ENCODE measurements around the gene CHDH.

The CHDH gene

GRCh38 chr3:53792866-53793265, 53.4 kb downstream of the CHDH start:
- Histone ChIP-seq H3K4me1 (ENCODE audit: control insufficient read depth, insufficient read depth, low read length) (no peaks in the 10 kb centered on the region), H3K4me3 (ENCODE audit: low read depth, low read length) (no peak overlapping the region), H3K27ac (ENCODE audit: extremely low read depth, low read depth, low read length) (no peak overlapping the region), H3K36me3 (ENCODE audit: control insufficient read depth in 2 of 2, insufficient read depth in 1 of 2, low read length in 2 of 2) (no peaks in the 10 kb centered on the region), H3K9me3 (ENCODE audit: control insufficient read depth, insufficient read depth, low read depth, low read length) (no peaks in the 10 kb centered on the region)
- TF ChIP-seq, protein P1, sequence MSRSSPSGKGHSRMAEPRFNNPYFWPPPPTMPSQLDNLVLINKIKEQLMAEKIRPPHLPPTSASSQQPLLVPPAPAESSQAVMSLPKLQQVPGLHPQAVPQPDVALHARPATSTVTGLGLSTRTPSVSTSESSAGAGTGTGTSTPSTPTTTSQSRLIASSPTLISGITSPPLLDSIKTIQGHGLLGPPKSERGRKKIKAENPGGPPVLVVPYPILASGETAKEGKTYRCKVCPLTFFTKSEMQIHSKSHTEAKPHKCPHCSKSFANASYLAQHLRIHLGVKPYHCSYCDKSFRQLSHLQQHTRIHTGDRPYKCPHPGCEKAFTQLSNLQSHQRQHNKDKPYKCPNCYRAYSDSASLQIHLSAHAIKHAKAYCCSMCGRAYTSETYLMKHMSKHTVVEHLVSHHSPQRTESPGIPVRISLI (tag by site-specific recombination; IDR thresholded peaks at IDR 0.05) = no peak
- no peak for TF ChIP-seq ZBTB6 (tag by site-specific recombination; IDR thresholded peaks at IDR 0.05)
- no peak for TF ChIP-seq ZNF548 (tag by site-specific recombination; IDR thresholded peaks at IDR 0.05)
- no peak for TF ChIP-seq ZNF518A (tag by site-specific recombination; conservative IDR thresholded peaks at IDR 0.05; ENCODE audit: low read depth)
- no peak for TF ChIP-seq ZNF610 (tag by site-specific recombination; IDR thresholded peaks at IDR 0.05; ENCODE audit: borderline replicate concordance)
- TF ChIP-seq ZNF521 (tag by site-specific recombination; IDR thresholded peaks at IDR 0.05) = no peak
- TF ChIP-seq ZNF791 (tag by site-specific recombination; IDR thresholded peaks at IDR 0.05) = no peak
- no peak for TF ChIP-seq ZNF394 (tag by site-specific recombination; IDR thresholded peaks at IDR 0.05; ENCODE audit: borderline replicate concordance)
- no peak for TF ChIP-seq ZFHX2 (tag by site-specific recombination; conservative IDR thresholded peaks at IDR 0.05)
- TF ChIP-seq, protein P2, sequence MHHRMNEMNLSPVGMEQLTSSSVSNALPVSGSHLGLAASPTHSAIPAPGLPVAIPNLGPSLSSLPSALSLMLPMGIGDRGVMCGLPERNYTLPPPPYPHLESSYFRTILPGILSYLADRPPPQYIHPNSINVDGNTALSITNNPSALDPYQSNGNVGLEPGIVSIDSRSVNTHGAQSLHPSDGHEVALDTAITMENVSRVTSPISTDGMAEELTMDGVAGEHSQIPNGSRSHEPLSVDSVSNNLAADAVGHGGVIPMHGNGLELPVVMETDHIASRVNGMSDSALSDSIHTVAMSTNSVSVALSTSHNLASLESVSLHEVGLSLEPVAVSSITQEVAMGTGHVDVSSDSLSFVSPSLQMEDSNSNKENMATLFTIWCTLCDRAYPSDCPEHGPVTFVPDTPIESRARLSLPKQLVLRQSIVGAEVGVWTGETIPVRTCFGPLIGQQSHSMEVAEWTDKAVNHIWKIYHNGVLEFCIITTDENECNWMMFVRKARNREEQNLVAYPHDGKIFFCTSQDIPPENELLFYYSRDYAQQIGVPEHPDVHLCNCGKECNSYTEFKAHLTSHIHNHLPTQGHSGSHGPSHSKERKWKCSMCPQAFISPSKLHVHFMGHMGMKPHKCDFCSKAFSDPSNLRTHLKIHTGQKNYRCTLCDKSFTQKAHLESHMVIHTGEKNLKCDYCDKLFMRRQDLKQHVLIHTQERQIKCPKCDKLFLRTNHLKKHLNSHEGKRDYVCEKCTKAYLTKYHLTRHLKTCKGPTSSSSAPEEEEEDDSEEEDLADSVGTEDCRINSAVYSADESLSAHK (tag by site-specific recombination; IDR thresholded peaks at IDR 0.05) = no peak
- TF ChIP-seq OVOL3 (tag by site-specific recombination; IDR thresholded peaks at IDR 0.05) = no peak
- TF ChIP-seq ZNF621 (tag by site-specific recombination; IDR thresholded peaks at IDR 0.05) = no peak
- TF ChIP-seq ZNF26 (tag by site-specific recombination; IDR thresholded peaks at IDR 0.05) = no peak
- no peak for TF ChIP-seq ZNF585B (tag by site-specific recombination; IDR thresholded peaks at IDR 0.05)
- TF ChIP-seq ZNF555 (tag by site-specific recombination; conservative IDR thresholded peaks at IDR 0.05) = no peak
- TF ChIP-seq, protein P3, sequence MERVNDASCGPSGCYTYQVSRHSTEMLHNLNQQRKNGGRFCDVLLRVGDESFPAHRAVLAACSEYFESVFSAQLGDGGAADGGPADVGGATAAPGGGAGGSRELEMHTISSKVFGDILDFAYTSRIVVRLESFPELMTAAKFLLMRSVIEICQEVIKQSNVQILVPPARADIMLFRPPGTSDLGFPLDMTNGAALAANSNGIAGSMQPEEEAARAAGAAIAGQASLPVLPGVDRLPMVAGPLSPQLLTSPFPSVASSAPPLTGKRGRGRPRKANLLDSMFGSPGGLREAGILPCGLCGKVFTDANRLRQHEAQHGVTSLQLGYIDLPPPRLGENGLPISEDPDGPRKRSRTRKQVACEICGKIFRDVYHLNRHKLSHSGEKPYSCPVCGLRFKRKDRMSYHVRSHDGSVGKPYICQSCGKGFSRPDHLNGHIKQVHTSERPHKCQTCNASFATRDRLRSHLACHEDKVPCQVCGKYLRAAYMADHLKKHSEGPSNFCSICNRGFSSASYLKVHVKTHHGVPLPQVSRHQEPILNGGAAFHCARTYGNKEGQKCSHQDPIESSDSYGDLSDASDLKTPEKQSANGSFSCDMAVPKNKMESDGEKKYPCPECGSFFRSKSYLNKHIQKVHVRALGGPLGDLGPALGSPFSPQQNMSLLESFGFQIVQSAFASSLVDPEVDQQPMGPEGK (tag by site-specific recombination; IDR thresholded peaks at IDR 0.05) = no peak
- TF ChIP-seq ZNF24 (tag by site-specific recombination; IDR thresholded peaks at IDR 0.05) = no peak
- ChIA-PET CTCF (no interaction called here), POLR2A (no interaction called here)

Measured in HEK293 (cell line).